ENCODE measurements around the gene PSIP1. TPM values are rescaled to one million over a fixed set of nuclear protein-coding genes. Genes with fewer than 3 reads are reported as not detected.
A peak's percentile ranks its signal among the peaks of the same experiment; 100 is the strongest.

The PSIP1 gene
- total RNA-seq, 2 donors from 2014 or later, result 226 to 257 TPM

- peaks cover 92% of the 10 kb centered on the region for H3K36me3 Mint-ChIP-seq (ENCODE audit: low read depth)
- H3K27me3 Mint-ChIP-seq (ENCODE audit: insufficient read depth), result no peaks in the 10 kb centered on the region
- H3K9ac ChIP-seq (ENCODE audit: extremely low read depth, low read length, poor library complexity, severe bottlenecking), result no peak overlapping the region
- no peaks in the 10 kb centered on the region for H3K4me1 ChIP-seq (ENCODE audit: control insufficient read depth, insufficient read depth, low read length)
- no peak overlapping the region for H3K27ac ChIP-seq (ENCODE audit: low read depth, low read length)
- peaks cover 54% of the 10 kb centered on the region for H3K9me3 ChIP-seq (ENCODE audit: control insufficient read depth, low read length)
- H3K27ac Mint-ChIP-seq, result no peak overlapping the region
- no peaks in the 10 kb centered on the region for H3K27me3 ChIP-seq (ENCODE audit: control insufficient read depth, insufficient read depth, low read length, poor library complexity, severe bottlenecking)
- H3K4me1 Mint-ChIP-seq, result no peaks in the 10 kb centered on the region
- H3K4me3 ChIP-seq (ENCODE audit: low read length), result peak overlapping the region; percentile 43
- no peak overlapping the region for H3K4me3 Mint-ChIP-seq
- WGBS, 2 experiments (ENCODE audit: insufficient coverage in 1 of 2, insufficient read length in 1 of 2), result 94 to 100% methylated on average over 1 to 6 of the region's 7 CpGs
- DNase-seq, result no peak
- no peak for TF ChIP-seq CTCF (conservative IDR thresholded peaks at IDR 0.05)
- H3K9me3 Mint-ChIP-seq, result peaks cover 57% of the 10 kb centered on the region
- peaks cover 75% of the 10 kb centered on the region for H3K36me3 ChIP-seq (ENCODE audit: control insufficient read depth, insufficient read depth, low read length)
These were observed 71.9 kb downstream of the PSIP1 start for GRCh38 chr9:15438891-15439290.

GRCh38 chr9:15433661-15434060 lies 77.1 kb downstream of the PSIP1 start:
- Mint-ChIP-seq H3K27ac (no peak overlapping the region), H3K27me3 (ENCODE audit: insufficient read depth) (no peaks in the 10 kb centered on the region), H3K9me3 (peaks cover 10% of the 10 kb centered on the region), H3K4me1 (peaks cover 4% of the 10 kb centered on the region), H3K36me3 (ENCODE audit: low read depth) (peaks cover 77% of the 10 kb centered on the region), H3K4me3 (no peak overlapping the region)
- peaks cover 95% of the 10 kb centered on the region for H3K36me3 ChIP-seq (ENCODE audit: control insufficient read depth, insufficient read depth, low read length)
- H3K27ac ChIP-seq (ENCODE audit: low read depth, low read length), result no peak overlapping the region
- H3K9me3 ChIP-seq (ENCODE audit: control insufficient read depth, low read length), result peaks cover 16% of the 10 kb centered on the region
- WGBS, 2 experiments (ENCODE audit: insufficient coverage in 1 of 2, insufficient read length in 1 of 2), result 100% methylated on average over 1 to 3 of the region's 3 CpGs
- no peak for DNase-seq
- H3K9ac ChIP-seq (ENCODE audit: extremely low read depth, low read length, poor library complexity, severe bottlenecking), result no peak overlapping the region
- no peak overlapping the region for H3K4me3 ChIP-seq (ENCODE audit: low read length)
- no peaks in the 10 kb centered on the region for H3K27me3 ChIP-seq (ENCODE audit: control insufficient read depth, insufficient read depth, low read length, poor library complexity, severe bottlenecking)
- no peak for TF ChIP-seq CTCF (conservative IDR thresholded peaks at IDR 0.05)
- H3K4me1 ChIP-seq (ENCODE audit: control insufficient read depth, insufficient read depth, low read length), result no peaks in the 10 kb centered on the region

- DNase-seq, result no peak
- H3K36me3 Mint-ChIP-seq (ENCODE audit: low read depth), result peaks cover 76% of the 10 kb centered on the region
- H3K9me3 Mint-ChIP-seq, result peaks cover 7% of the 10 kb centered on the region
- H3K4me3 ChIP-seq (ENCODE audit: low read length), result no peak overlapping the region
- no peak overlapping the region for H3K4me3 Mint-ChIP-seq
- H3K27me3 Mint-ChIP-seq (ENCODE audit: insufficient read depth), result no peaks in the 10 kb centered on the region
- no peak overlapping the region for H3K27ac Mint-ChIP-seq
- no peak overlapping the region for H3K9ac ChIP-seq (ENCODE audit: extremely low read depth, low read length, poor library complexity, severe bottlenecking)
- H3K4me1 ChIP-seq (ENCODE audit: control insufficient read depth, insufficient read depth, low read length), result no peaks in the 10 kb centered on the region
- H3K27me3 ChIP-seq (ENCODE audit: control insufficient read depth, insufficient read depth, low read length, poor library complexity, severe bottlenecking), result no peaks in the 10 kb centered on the region
- H3K9me3 ChIP-seq (ENCODE audit: control insufficient read depth, low read length), result peaks cover 12% of the 10 kb centered on the region
- no peak overlapping the region for H3K27ac ChIP-seq (ENCODE audit: low read depth, low read length)
- no peak for TF ChIP-seq CTCF (conservative IDR thresholded peaks at IDR 0.05)
- peaks cover 95% of the 10 kb centered on the region for H3K36me3 ChIP-seq (ENCODE audit: control insufficient read depth, insufficient read depth, low read length)
- 89 to 100% methylated on average over 3 to 4 of the region's 4 CpGs for WGBS, 2 experiments (ENCODE audit: insufficient coverage in 1 of 2, insufficient read length in 1 of 2)
- peaks cover 4% of the 10 kb centered on the region for H3K4me1 Mint-ChIP-seq
These were observed 77.6 kb downstream of the PSIP1 start for GRCh38 chr9:15433191-15433590.
